ENCODE results near the gene IPO4.

IPO4 gene

GRCh38 chr14:24136684-24137528, 51.7 kb downstream of the IPO4 start:
- Histone ChIP-seq H3K4me2 (ENCODE audit: low read length) (peak overlapping the region; percentile 48), H3K9ac (ENCODE audit: low read length) (peak overlapping the region; percentile 85), H3K79me2 (ENCODE audit: control insufficient read depth, insufficient read depth, low read length) (peaks cover 13% of the 10 kb centered on the region), H3K18ac (ENCODE audit: low read length) (no peak overlapping the region), H4K8ac (ENCODE audit: low read depth, low read length) (no peak overlapping the region), H2AK5ac (ENCODE audit: low read length) (no peak overlapping the region), H3K4me1 (ENCODE audit: control insufficient read depth, low read depth, low read length) (peaks cover 4% of the 10 kb centered on the region), H2BK5ac (ENCODE audit: low read length) (no peak overlapping the region), H2BK120ac (ENCODE audit: low read depth, low read length) (no peak overlapping the region), H2BK15ac (replicated peaks; ENCODE audit: low read depth) (no peak overlapping the region), H3K27ac (ENCODE audit: low read depth, low read length) (no peak overlapping the region), H4K5ac (ENCODE audit: low read length) (no peak overlapping the region), H3K4ac (ENCODE audit: low read depth, low read length) (no peak overlapping the region), H3K56ac (ENCODE audit: low read length) (peak overlapping the region; percentile 87), H3K27me3 (ENCODE audit: insufficient read depth, low read length, poor library complexity) (no peaks in the 10 kb centered on the region), H3K23ac (ENCODE audit: low read length) (no peak overlapping the region), H3K79me1 (ENCODE audit: low read length) (peaks cover 9% of the 10 kb centered on the region), H3K4me3 (ENCODE audit: low read length) (no peak overlapping the region), H3K36me3 (ENCODE audit: control insufficient read depth, insufficient read depth, low read length) (peaks cover 5% of the 10 kb centered on the region)
- DNase-seq: no peak
- WGBS (ENCODE audit: extremely low coverage, insufficient coverage, low lambda C conversion rate): no CpG with 5 or more reads among the region's 13 CpGs

- Histone ChIP-seq H3K23ac (ENCODE audit: low read length) (peak within 1 kb of the TSS; percentile 31), H2BK15ac (replicated peaks; ENCODE audit: low read depth) (no peak within 1 kb of the TSS), H3K56ac (ENCODE audit: low read length) (peak within 1 kb of the TSS; percentile 87), H3K4me3 (ENCODE audit: low read length) (peak within 1 kb of the TSS; percentile 72), H3K4ac (ENCODE audit: low read depth, low read length) (peak within 1 kb of the TSS; percentile 43), H3K27me3 (ENCODE audit: insufficient read depth, low read length, poor library complexity) (no peaks in the 10 kb centered on the region), H3K27ac (ENCODE audit: low read depth, low read length) (no peak within 1 kb of the TSS), H4K8ac (ENCODE audit: low read depth, low read length) (no peak within 1 kb of the TSS), H3K4me2 (ENCODE audit: low read length) (peak within 1 kb of the TSS; percentile 65), H2BK120ac (ENCODE audit: low read depth, low read length) (no peak within 1 kb of the TSS), H3K79me2 (ENCODE audit: control insufficient read depth, insufficient read depth, low read length) (peaks cover 13% of the 10 kb centered on the region), H3K9ac (ENCODE audit: low read length) (peak within 1 kb of the TSS; percentile 85), H3K18ac (ENCODE audit: low read length) (peak within 1 kb of the TSS; percentile 21), H3K79me1 (ENCODE audit: low read length) (peaks cover 9% of the 10 kb centered on the region), H2BK5ac (ENCODE audit: low read length) (no peak within 1 kb of the TSS), H3K36me3 (ENCODE audit: control insufficient read depth, insufficient read depth, low read length) (peaks cover 5% of the 10 kb centered on the region), H3K4me1 (ENCODE audit: control insufficient read depth, low read depth, low read length) (peaks cover 4% of the 10 kb centered on the region), H4K5ac (ENCODE audit: low read length) (no peak within 1 kb of the TSS), H2AK5ac (ENCODE audit: low read length) (no peak within 1 kb of the TSS)
- WGBS (ENCODE audit: extremely low coverage, insufficient coverage, low lambda C conversion rate): no CpG with 5 or more reads among the region's 75 CpGs
- peak; percentile 87 for DNase-seq
Observed at GRCh38 chr14:24135834-24136683, 52.6 kb downstream of the IPO4 start, which contains the start of gene PSME1. Gene PSME1 (plus strand): TSS chr14:24136194. CDS start chr14:24136263, 69 bp downstream.

GRCh38 chr14:24135584-24135833, 53.1 kb downstream of the IPO4 start:
- Histone ChIP-seq H3K23ac (ENCODE audit: low read length) (no peak overlapping the region), H3K4me3 (ENCODE audit: low read length) (peak overlapping the region; percentile 26), H2BK15ac (replicated peaks; ENCODE audit: low read depth) (no peak overlapping the region), H3K9ac (ENCODE audit: low read length) (peak overlapping the region; percentile 55), H4K8ac (ENCODE audit: low read depth, low read length) (no peak overlapping the region), H2BK5ac (ENCODE audit: low read length) (no peak overlapping the region), H3K56ac (ENCODE audit: low read length) (peak overlapping the region; percentile 83), H3K4me2 (ENCODE audit: low read length) (peak overlapping the region; percentile 65), H3K18ac (ENCODE audit: low read length) (no peak overlapping the region), H3K27ac (ENCODE audit: low read depth, low read length) (no peak overlapping the region), H3K4me1 (ENCODE audit: control insufficient read depth, low read depth, low read length) (peaks cover 4% of the 10 kb centered on the region), H3K36me3 (ENCODE audit: control insufficient read depth, insufficient read depth, low read length) (peaks cover 5% of the 10 kb centered on the region), H3K27me3 (ENCODE audit: insufficient read depth, low read length, poor library complexity) (no peaks in the 10 kb centered on the region), H3K79me1 (ENCODE audit: low read length) (peaks cover 7% of the 10 kb centered on the region), H3K79me2 (ENCODE audit: control insufficient read depth, insufficient read depth, low read length) (peaks cover 9% of the 10 kb centered on the region), H2AK5ac (ENCODE audit: low read length) (no peak overlapping the region), H3K4ac (ENCODE audit: low read depth, low read length) (no peak overlapping the region), H4K5ac (ENCODE audit: low read length) (no peak overlapping the region), H2BK120ac (ENCODE audit: low read depth, low read length) (no peak overlapping the region)
- DNase-seq: no peak
- no CpG with 5 or more reads among the region's 9 CpGs for WGBS (ENCODE audit: extremely low coverage, insufficient coverage, low lambda C conversion rate)

DNA sequence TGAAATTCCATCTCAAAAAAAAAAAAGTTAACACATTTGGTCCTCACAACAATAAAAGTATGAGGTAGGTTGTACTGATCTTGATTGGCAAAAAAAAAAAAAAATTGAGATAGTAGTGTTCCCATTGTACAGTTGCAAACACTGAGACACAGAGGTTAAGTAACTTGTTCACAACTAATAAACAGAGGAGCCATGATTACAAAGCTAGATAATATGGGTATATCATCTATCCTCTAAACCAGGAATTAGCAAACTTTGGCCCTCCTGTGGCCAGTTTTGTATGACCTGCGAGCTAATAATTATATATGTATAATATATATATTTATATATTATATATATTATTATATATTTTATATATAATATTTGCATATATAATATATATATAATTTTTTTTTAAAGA, 54.9 kb downstream of the IPO4 start:
- DNase-seq: no peak
- WGBS (ENCODE audit: extremely low coverage, insufficient coverage, low lambda C conversion rate): no CpG with 5 or more reads among the region's 1 CpG

DNA sequence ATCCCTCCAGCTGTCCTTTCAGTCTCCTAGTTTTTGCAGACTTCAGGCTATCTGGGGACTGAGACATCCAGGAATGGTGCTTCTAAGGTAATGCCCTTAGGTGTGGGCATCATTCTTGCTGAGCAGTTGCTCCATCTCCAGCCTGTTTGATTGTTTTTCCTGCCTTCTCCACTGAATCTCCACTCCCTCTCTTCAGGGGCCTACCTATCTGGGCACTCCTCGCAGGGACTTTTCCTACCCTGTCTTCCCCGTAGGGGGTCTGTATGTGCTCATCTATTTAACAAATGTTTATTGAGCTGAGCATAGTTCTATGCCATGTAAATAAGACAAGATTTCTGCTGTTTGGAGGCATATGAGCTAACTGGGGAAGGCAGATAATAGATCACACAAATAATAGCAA, 55.6 kb downstream of the IPO4 start:
- Histone ChIP-seq H3K4ac (ENCODE audit: low read depth, low read length) (no peak overlapping the region), H3K9ac (ENCODE audit: low read length) (no peak overlapping the region), H2BK5ac (ENCODE audit: low read length) (no peak overlapping the region), H3K27ac (ENCODE audit: low read depth, low read length) (no peak overlapping the region), H2AK5ac (ENCODE audit: low read length) (no peak overlapping the region), H3K79me2 (ENCODE audit: control insufficient read depth, insufficient read depth, low read length) (no peaks in the 10 kb centered on the region), H3K4me3 (ENCODE audit: low read length) (no peak overlapping the region), H3K23ac (ENCODE audit: low read length) (no peak overlapping the region), H3K27me3 (ENCODE audit: insufficient read depth, low read length, poor library complexity) (no peaks in the 10 kb centered on the region), H3K4me2 (ENCODE audit: low read length) (no peak overlapping the region), H3K56ac (ENCODE audit: low read length) (no peak overlapping the region), H3K79me1 (ENCODE audit: low read length) (no peaks in the 10 kb centered on the region), H2BK120ac (ENCODE audit: low read depth, low read length) (no peak overlapping the region), H4K8ac (ENCODE audit: low read depth, low read length) (no peak overlapping the region), H4K5ac (ENCODE audit: low read length) (no peak overlapping the region), H3K36me3 (ENCODE audit: control insufficient read depth, insufficient read depth, low read length) (no peaks in the 10 kb centered on the region), H3K18ac (ENCODE audit: low read length) (no peak overlapping the region), H2BK15ac (replicated peaks; ENCODE audit: low read depth) (no peak overlapping the region), H3K4me1 (ENCODE audit: control insufficient read depth, low read depth, low read length) (peaks cover 1% of the 10 kb centered on the region)
- no CpG with 5 or more reads among the region's 2 CpGs for WGBS (ENCODE audit: extremely low coverage, insufficient coverage, low lambda C conversion rate)
- DNase-seq: no peak

More for the DNA sequence above, 54.9 kb downstream of the IPO4 start:
- no peak overlapping the region for H3K18ac ChIP-seq (ENCODE audit: low read length)
- no peak overlapping the region for H3K4me2 ChIP-seq (ENCODE audit: low read length)
- no peak overlapping the region for H4K8ac ChIP-seq (ENCODE audit: low read depth, low read length)
- H2AK5ac ChIP-seq (ENCODE audit: low read length): no peak overlapping the region
- peaks cover 1% of the 10 kb centered on the region for H3K4me1 ChIP-seq (ENCODE audit: control insufficient read depth, low read depth, low read length)
- H2BK5ac ChIP-seq (ENCODE audit: low read length): no peak overlapping the region
- no peak overlapping the region for H3K27ac ChIP-seq (ENCODE audit: low read depth, low read length)
- H3K27me3 ChIP-seq (ENCODE audit: insufficient read depth, low read length, poor library complexity): no peaks in the 10 kb centered on the region
- H3K79me1 ChIP-seq (ENCODE audit: low read length): no peaks in the 10 kb centered on the region
- no peak overlapping the region for H3K4me3 ChIP-seq (ENCODE audit: low read length)
- no peaks in the 10 kb centered on the region for H3K79me2 ChIP-seq (ENCODE audit: control insufficient read depth, insufficient read depth, low read length)
- H4K5ac ChIP-seq (ENCODE audit: low read length): no peak overlapping the region
- H3K56ac ChIP-seq (ENCODE audit: low read length): no peak overlapping the region
- peaks cover 1% of the 10 kb centered on the region for H3K36me3 ChIP-seq (ENCODE audit: control insufficient read depth, insufficient read depth, low read length)
- no peak overlapping the region for H2BK15ac ChIP-seq (replicated peaks; ENCODE audit: low read depth)
- H3K9ac ChIP-seq (ENCODE audit: low read length): no peak overlapping the region
- H3K23ac ChIP-seq (ENCODE audit: low read length): no peak overlapping the region
- H3K4ac ChIP-seq (ENCODE audit: low read depth, low read length): no peak overlapping the region
- H2BK120ac ChIP-seq (ENCODE audit: low read depth, low read length): no peak overlapping the region
